ENCODE measurements around the gene CAMTA1.

Gene CAMTA1

DNA sequence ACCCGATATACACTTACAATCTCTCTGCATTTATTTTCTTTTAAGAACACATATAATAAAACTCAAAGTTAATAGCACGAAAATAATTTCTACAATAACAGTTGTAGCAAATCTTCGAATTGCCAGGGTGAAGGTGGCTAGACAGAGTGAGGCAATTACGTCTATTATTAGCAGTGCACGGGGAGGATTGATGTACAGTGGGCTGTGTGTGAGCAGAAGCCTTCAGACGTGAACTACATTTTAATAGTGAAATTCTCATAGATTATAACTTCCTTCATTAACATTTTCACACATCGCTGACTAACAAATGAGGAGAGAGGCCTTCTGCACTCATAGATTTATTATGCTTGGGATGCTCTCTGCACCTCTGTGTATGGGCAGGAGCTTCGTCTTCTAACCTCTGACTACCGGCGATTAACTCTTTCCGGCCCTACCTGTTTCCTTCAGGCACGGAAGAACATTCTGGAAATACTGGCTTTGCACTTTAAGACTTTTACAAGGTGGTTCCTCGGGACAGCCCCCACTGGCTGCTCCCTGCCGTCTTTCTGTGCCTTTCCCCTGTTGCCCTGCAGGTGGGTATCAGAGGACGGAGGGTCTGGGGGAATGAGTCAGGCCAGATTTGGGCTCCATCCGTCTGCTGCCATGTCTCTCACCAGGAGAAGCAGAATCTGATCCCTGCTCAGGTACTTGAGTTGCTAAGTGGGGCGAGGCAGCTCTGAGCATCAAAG is 200.5 kb downstream of the CAMTA1 start:
- no peak for DNase-seq

DNA sequence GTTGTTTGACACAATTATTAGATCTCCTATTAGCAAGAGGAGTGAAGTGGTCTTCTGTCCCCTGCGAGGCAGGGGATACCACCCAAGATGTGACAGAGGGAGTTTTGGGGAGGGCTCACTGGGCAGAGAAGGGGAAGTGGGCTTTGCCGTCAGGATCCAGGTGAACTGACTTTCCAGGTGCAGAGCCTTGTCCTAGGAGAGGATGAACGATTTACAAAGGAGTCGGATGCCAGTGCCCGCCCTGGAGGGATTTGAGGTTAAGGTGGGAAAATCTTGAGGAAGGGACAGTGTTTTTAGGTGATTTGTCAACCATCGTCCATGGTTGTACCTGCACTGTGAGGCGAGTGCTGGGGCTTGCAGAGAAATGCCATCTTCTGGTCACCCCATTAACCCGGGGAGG is 201.0 kb downstream of the CAMTA1 start:
- no peak for DNase-seq

DNA sequence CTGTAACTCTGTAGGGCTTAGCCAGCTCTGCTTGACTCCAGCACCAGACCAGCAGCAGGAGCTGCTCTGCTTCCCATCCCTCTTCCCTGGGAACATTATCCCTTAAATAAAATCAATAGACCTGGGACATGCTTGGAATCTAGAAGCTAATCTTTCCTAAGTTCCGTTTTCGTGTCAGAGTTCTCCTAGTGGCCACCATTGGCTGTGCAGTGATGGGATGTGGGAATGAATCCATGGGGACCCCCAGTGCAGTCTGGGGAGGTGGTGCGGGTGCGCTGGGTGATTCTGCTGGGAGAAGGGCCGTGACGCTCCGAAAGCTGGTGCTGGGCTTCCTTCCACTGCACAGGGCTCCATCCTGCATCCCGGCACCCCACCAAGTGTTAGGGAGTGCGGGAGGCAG is 202.7 kb downstream of the CAMTA1 start:
- no peak for DNase-seq

DNA sequence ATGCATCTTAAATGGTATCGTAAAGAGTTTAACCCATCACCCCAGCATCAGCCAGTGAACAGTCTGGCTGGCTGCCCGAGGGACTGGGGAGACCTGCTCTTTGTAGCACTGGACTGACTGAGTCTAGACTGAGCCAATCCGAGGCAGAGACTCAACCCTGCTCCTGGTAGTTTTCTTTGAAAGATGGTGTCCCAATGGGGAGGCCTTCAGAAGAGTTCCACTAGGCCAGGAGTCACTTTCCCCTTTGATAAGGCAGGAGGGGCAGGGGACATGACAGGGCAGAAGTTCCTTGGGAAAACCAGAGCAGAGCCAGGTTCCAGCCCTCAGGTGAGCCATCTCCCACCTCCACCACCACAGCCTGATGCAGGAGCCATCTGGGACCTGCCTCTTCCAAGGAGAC is 203.5 kb downstream of the CAMTA1 start:
- no peak for DNase-seq

DNA sequence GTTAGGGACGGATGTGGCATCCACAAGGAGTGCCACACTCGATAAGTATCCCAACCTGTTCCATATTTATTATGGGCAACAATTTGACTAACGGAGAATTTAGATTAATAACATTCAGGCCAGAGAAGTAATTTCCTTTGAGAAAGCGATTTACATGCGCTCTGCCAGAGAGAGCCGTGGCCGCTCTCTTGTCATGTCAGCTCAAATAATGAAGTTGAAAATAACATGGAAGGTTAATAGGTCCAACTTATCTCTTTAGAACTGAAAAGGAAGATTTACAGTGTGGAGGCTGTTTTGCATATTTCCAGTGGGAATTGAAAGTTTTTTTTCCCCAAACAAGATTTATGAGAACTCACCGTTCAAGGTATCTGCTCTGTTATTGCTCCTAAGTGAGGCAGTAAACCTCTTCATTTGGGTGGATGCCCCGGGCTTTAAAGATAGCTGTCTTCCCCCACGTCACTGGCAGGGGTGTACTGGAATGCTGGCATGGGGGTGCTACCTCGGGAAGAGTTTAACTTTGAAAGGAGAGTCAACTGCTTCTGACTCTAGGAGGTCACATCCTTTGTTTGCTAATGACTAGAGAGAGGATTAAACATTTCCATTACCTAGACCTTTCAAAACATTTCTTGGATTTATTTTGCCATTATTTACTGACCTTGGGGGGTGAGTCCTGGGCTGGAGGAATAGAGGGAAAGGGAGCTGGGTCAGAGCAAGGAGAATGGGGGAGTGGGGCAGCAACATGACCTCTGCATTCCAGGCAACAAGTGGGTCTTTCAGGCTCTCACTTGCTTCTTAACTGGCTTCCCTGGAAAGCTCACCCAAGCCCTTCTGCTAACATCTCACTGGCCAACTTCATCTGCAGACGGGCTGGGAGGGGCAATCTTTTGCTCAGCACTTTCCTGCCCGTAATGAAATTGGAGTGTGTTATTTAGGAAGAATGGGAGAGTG is 204.2 kb downstream of the CAMTA1 start:
- DNase-seq, result no peak

DNA sequence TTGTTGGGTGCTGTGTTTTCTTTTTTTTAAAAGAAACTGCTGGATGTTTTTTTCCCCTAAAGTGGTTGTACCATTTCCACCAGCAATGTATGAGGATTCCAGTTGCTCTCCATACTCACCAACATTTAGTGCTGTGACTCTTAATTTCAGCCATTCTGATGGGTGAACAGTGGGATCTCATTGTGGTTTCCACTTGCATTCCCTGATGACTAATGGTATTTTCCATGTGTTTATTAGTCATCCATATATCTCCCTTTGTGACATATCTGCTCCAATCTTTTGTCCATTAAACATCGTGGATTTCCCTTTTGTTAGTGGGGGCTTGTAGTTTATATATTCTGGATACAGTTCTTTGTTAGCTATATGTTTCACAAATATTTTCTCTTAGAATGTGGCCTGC is 206.0 kb downstream of the CAMTA1 start:
- DNase-seq, result no peak

DNA sequence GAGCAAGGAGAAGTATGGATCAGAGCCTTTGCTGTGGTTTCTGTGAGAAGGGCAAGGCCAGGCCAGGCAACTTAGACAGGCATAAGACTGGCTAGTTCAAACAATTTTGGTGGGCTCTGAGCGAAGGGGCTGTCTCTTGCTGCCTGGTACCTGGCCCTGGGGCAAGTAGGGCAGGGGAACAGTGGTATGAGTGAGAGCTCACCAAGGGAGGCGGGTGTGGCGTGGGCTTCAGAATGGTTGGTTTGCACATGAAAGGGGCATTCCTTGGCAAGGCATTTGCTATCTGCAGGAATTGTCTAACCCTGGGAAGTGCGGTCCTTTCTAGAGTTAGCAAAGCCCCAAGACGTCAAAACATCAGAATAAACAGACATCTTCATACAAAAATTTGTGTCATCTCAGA is 210.5 kb downstream of the CAMTA1 start:
- no peak for DNase-seq

DNA sequence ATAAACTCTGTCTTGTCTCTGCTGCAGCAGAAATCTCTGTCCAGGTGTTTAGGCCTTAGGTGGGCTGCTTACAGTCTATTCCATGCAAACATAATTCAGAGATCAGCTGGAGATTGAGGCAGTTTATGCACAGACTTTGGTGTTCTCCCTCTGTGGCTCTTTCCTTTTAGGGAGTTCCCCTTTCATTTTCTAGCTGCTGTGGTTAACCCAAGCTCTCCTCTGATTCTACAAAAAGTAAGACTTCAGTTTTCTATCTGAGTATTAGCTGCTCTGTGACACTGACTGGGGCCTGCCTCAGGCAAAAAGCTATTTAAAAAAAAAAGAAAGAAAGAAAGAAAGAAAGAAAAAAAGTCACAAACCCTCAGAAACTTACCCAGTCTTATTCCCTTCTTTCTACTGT is 211.1 kb downstream of the CAMTA1 start:
- DNase-seq, result no peak

DNA sequence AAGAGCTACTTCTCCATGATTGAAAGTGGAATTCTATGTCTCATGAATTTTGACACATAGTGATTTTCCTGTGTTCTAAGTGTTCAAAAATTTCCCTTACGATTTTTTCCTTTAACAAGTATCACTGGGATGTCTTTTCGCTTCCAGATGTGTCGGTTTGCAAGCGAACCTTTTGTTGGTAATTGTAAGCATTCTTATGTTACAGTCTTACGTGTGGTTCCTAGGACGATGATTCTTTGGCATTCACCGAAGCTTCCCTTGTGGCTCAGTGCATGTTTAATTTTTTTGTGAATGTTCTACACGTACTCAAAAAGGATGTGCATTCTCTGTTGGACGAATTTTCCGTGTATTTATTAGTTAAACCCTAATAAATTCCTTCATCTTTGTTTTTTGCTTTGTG is 211.6 kb downstream of the CAMTA1 start:
- no peak for DNase-seq

DNA sequence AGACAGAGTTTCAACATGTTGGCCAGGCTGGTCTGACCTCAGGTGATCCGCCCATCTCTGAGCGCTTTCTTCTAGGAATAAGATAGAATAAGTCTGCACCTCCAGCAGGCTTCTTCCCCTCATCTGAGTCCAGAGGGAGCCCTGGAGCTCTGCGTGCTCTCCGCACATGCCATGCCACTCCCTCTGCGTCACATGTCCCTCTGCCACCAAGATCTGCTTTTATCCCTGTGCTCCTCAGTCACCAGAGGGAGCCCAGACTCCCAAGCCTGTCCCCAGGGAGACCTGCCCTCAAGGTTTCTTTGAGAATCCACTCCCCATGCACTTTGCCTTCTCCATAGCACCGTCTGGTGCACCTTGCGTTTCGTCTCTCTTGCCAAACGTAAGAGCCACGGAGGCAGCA is 213.0 kb downstream of the CAMTA1 start:
- DNase-seq, result peak; percentile 13

DNA sequence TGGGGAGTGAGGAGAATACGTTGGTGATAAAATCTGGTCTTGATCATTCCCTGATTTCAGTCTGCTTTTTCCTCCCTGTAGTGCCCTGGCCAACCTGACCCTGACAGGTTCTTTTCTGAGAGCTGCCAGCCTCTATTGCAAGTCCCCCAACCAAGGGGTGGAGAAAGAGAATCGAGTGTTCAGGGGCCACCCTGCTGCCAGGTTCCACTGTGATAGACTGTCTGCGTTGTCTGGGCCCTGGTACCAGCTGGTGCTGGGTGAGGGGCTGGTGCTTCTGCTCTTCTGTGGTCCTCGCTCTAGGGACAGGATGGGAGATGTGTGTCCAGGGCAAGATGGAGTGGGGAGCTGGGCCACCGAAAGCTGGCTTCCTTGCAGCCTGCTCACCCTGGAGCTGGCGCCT is 214.6 kb downstream of the CAMTA1 start:
- DNase-seq, result no peak

DNA sequence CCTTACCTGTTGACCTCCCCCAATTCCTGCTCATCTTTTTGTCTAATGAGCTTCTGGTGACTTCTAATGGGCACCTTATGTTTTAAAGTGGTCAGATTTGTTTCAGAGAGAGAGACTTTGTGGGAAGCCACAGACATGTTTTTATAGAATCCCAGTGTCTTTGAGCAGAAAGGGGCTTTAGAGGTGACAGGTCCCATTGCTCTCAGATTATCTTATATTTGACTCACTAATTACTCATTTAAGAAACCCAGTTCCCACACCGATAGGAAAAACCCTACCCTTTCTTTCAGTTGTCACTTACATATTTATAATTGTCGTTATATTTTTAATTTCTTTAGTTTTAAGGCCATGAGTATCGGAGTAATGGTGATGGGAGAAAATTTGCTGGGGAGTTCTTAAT is 215.5 kb downstream of the CAMTA1 start:
- DNase-seq, result no peak

DNA sequence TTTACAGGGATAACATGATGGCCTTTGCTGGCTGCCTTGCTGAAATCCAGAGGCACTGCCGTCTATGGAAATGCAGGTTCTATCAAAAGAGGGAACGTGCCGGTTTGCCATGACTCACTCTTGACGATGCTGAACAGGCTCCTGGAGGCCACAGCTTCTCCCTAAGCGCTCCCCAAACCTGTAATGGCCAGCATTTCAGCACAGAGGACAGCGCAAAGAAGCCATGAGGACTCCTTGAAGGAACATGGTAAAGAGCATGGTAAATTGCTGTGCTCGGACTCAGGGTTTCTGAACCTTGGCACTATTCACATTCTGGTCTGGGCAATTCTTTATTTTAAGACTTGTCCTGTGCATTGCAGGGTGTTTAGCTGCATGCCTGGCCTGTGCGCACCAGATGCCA is 217.5 kb downstream of the CAMTA1 start:
- no peak for DNase-seq

DNA sequence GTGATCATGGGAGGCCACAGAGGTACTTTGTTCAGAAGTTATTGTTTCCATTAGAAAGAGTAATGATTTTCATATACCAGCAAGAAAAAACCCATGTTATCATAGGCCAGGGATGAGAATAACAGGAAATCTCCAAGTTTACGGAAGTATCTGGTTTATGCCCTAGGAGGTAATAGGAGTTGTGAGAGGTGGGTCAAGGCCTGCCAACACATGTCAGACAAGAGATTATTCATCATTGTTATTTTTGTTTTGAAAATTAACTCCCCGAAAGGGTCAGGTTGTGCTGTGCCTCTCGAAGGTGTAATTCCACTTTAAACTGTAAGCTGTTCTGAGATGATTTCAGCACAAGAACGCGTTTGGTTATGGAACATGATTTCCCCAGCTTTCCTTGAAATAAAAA is 218.4 kb downstream of the CAMTA1 start:
- DNase-seq, result no peak

DNA sequence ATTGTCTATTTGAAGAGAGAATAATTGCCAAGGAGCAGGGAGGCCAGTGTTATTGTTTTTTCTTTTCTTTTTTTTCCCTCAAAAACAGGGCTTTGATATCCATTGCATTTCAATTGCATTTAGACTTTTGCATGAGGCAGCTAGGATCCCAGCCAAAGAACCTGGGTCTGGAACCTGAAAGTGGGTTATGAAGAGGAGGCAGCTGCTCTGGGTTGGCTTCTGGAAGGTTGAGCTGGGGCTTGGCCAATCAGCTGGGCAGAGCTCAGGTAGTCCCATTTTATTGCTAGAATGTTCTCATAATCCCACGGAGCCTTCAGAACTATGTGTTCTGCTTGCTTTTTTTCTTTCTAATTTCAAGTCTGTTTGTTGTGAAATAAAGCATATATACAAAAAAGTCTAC is 218.9 kb downstream of the CAMTA1 start:
- DNase-seq, result no peak

DNA sequence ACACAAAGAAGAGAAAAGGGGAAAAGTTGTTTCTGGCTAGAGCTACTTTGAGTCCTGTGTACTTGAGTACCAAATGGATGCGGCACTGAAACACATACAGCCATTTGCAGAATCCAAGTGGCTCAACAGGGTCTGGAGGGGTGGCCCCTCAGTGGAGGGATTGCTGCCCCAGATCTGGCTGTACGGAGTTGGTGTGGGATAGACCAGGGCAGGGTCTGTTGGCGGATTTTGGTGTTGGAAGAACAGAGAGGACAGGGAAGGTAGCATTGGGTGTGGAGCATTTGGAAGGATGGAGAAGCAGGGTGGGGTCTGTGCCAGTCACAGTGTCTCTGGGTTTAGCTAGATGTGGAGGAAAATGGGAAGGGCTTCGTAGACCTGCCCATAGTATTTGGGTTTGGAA is 220.5 kb downstream of the CAMTA1 start:
- no peak for DNase-seq

DNA sequence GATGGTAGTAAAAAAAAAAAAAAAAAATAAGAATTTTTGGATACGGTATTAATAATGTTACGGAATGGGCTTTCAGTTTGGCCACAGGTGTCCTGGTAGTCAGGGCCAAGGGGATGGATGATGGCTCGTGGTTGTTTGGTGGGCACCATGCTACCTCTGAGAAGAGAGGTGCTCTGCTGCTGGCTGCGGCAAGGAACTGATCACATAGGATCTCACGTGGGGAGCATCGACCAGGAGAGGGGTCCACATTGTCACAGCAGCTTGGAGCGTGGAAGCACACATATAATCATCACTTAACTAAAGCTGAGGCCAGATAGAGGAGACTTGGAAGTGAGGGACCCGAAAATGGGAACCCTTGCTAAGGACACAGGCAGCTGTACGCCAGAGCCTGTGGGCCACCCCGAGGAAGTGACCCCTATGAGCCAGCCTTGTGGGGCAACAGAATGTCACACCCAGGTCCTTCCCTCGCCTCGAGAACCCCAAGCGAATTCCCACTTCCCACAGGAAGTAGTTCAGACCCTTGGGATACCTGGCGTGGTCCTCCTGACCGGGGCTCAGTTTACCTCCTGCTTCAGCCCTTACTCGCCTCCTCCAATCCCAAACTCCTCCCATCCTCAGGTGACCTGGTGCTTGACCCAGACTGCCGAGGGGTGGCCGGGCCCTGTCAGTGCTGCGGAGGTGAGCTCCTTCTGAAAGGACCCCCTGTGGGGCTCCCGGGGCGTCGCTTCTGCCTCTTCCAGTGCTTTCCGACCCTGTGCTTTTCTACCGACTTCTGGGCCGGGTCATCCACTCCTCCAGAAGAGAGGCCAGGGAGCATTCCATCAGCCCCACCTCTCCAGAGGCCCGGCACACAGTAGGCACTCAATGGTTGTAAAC is 222.0 kb downstream of the CAMTA1 start:
- DNase-seq, result no peak

DNA sequence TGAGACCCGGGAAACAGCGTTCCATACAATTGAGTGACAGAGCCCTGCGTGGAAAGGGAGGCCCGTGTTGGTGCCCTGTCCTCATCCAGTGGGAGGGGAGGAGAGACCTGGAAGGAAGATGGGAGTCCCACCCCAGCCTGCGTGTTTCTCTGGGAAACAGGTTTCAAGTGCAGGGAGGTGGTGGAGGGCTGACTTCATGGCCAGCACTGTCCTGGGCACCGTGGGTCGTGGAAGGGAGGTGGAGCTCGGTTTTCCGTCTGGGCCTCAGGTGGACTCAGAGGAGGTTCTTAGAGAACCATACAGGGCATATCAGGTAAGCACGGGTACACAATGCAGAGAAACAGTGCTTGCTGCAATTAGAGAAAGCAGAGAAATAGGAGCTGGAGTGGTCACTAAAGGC is 222.6 kb downstream of the CAMTA1 start:
- no peak for DNase-seq

DNA sequence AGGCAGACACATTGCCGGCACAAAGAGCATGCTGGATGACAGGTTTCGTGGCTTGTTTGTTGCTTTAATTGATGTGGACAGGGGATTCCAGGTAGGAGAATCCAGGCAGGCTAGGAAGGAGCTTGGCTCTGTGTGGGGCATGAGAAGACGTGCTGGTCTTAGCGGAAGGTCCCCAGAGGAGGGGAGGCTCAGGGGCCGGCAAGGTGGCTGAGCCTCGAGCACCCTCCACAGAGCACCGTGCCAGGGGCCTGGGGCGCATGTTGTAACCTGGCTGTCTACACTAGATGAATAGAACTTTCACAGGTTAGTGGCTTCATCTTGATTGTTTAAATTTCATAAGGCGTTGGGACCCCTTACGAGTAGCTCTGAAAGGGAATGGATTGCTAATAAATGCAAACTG is 223.1 kb downstream of the CAMTA1 start:
- DNase-seq, result no peak

DNA sequence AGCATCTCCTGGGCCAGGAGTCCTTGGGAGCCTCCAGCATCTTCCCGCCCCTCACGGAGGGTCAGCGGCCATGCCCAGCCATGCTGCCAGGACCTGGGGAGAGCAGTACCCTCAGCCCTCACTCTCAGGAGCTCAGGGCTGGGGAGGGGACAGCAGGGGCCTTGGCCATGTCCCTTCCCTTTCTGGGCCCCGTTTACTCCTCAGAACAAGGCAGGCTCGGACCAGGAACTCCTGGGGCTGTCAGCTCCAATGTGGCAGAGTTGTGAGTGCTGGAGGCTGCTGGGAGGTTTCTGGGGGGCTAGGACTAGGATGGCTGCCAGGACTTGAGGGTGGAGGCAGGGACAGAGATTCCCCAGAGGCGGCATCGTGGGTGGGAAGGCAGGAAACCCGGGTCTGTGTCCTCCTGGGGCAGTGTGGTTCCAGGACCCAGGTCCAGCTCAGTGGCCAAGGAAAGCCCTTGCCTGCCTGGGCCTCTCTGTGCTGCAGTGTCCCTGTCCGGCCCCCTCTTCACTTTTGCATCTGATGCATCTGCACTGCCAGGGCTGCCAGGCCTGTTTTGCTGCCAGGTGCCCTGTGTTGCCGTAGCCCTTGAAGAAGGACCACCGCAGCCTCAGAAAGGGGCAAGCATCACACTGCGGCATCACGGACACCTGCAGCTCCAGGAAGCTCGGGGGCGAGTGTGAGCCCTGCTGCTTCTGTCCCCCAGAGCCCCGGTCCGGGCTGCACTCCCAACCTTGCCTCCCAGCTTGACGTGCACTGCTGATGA is 223.9 kb downstream of the CAMTA1 start:
- no peak for DNase-seq

DNA sequence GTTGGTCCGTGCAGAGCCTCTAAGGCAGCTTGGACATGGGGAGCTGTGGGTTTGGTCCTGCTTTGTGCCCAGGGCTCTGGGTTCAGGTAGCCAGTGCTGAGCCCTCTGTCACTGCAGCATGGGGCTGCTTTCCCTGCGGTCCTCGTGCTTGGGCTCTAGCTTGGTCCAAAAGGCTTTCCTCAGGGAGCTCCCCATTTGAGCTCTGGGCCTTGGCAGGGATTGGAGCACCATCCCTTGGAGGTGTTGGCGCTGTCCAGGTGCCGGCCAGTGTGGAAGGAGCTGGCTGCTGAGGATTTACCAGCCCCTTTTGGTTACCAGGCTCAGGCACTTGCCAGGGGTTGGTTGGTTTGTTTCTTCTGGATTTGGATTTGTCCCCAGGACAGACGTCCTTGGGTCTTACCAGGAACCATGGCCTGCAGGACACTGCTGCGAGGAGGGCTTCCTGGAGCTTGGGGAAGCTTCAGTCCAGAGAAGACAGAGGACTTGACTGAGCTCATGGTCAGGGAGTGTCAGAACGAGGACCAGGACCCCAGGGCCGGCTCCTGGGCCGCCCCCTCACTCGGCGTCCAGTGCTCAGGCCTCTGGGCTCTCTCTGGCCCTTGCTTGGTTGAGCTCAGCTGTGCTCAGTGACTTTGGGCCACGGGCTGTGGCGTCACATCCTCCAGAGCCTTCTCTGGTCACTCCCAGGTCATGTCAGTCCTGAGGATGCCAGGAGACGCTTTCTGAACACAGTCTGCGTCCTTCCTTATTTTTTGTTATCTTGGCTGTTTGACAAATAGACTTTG is 224.7 kb downstream of the CAMTA1 start:
- DNase-seq, result no peak

All from NCI-H526 treated with DMSO at 0.1 percent for 48 hours (cell line).